ENCODE measurements around the gene CHCHD1.

DNA sequence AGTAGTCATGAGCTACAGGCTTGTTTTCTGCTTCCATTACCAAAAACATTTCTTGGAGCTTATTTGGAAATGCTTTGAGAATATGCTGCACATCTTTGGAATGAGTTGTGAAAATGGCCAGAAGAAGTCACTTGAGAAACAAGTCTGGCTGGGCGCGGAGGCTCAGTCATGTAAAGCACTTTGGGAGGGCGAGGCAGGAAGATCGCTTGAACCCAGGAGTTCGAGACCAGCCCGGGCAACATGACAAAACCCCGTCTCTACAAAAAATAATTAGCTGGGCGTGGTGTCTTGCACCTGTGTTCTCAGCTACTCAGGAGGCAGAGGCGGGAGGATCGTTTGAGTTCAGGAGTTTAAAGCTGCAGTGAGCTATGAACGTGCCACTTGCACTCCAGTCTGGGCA, 882 bp upstream of the CHCHD1 start:
- TF ChIP-seq, protein P1, sequence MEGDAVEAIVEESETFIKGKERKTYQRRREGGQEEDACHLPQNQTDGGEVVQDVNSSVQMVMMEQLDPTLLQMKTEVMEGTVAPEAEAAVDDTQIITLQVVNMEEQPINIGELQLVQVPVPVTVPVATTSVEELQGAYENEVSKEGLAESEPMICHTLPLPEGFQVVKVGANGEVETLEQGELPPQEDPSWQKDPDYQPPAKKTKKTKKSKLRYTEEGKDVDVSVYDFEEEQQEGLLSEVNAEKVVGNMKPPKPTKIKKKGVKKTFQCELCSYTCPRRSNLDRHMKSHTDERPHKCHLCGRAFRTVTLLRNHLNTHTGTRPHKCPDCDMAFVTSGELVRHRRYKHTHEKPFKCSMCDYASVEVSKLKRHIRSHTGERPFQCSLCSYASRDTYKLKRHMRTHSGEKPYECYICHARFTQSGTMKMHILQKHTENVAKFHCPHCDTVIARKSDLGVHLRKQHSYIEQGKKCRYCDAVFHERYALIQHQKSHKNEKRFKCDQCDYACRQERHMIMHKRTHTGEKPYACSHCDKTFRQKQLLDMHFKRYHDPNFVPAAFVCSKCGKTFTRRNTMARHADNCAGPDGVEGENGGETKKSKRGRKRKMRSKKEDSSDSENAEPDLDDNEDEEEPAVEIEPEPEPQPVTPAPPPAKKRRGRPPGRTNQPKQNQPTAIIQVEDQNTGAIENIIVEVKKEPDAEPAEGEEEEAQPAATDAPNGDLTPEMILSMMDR (IDR thresholded peaks at IDR 0.05; ENCODE audit: extremely low read depth in 1 of 2, insufficient read depth in 1 of 2, low read depth in 1 of 2, low read length in 2 of 2) = no peak
- TF ChIP-seq POLR2A (IDR thresholded peaks at IDR 0.05; ENCODE audit: low read depth, low read length) = no peak
- TF ChIP-seq POLR2AphosphoS5 (IDR thresholded peaks at IDR 0.05; ENCODE audit: insufficient read depth, low read depth, low read length) = no peak
- TF ChIP-seq, protein P2, sequence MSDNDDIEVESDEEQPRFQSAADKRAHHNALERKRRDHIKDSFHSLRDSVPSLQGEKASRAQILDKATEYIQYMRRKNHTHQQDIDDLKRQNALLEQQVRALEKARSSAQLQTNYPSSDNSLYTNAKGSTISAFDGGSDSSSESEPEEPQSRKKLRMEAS (IDR thresholded peaks at IDR 0.05; ENCODE audit: insufficient read depth, insufficient read length) = no peak
- TF ChIP-seq GATA2 (IDR thresholded peaks at IDR 0.05; ENCODE audit: insufficient read depth, insufficient read length, low read depth, low read length) = no peak
